H1 (cell line): ENCODE data around the gene C1orf146. TPM values are rescaled to one million over a fixed set of nuclear protein-coding genes. Genes with fewer than 3 reads are reported as not detected.

Experiments used
- CTCF ChIA-PET: fragments of 300-600 bp; sonication (Branson Sonifier 250); formaldehyde crosslinking; loops from one replicate; lab custom pipeline; 2021; ENCODE audit not compliant: partially characterized antibody; lab: Charles Lee
- POLR2A ChIA-PET: fragments of 300-600 bp; sonication (Branson Sonifier 250); formaldehyde crosslinking; loops from one replicate; lab custom pipeline; 2021; ENCODE audit warnings: inconsistent platforms; ENCODE audit not compliant: partially characterized antibody; lab: Charles Lee
- DNase-seq, 2 experiments: peaks; one replicate each; pipeline versions ENCODE4 v3.0.0 to v3.0.0-alpha.2; 2010 to 2022; ENCODE audit warnings: low spot score in 2 of 2, low read depth in 1 of 2, mixed read lengths in 1 of 2
- FAIRE-seq: peaks from 2 replicates; lab custom pipeline; 2011; peaks lifted over from hg19 to GRCh38; lab: Jason Lieb, UNC
- H2AFZ ChIP-seq: 2 replicates; pipeline ENCODE4 v1.8.1; 2012; ENCODE audit warnings: low read length, inconsistent platforms
- H2AK5ac ChIP-seq: 2 replicates; pipeline ENCODE4 v1.6.1; 2013; ENCODE audit warnings: low read depth, low read length
- H2BK120ac ChIP-seq: replicated peaks from 2 replicates; pipeline ENCODE3; 2013; ENCODE audit warnings: low read depth, low read length, inconsistent platforms
- H2BK12ac ChIP-seq: 2 replicates; pipeline ENCODE4 v1.6.1; 2013; ENCODE audit warnings: low read depth, low read length
- H2BK15ac ChIP-seq: 2 replicates; pipeline ENCODE4 v1.6.1; 2013; ENCODE audit warnings: low read length
- H2BK20ac ChIP-seq: 2 replicates; pipeline ENCODE4 v1.6.1; 2013; ENCODE audit warnings: low read length
- H2BK5ac ChIP-seq: 2 replicates; pipeline ENCODE4 v1.6.1; 2013; ENCODE audit warnings: low read depth, low read length
- H3K14ac ChIP-seq: 2 replicates; pipeline ENCODE4 v1.6.1; 2013; ENCODE audit warnings: inconsistent platforms; ENCODE audit not compliant: insufficient read length
- H3K18ac ChIP-seq: 2 replicates; pipeline ENCODE4 v1.6.1; 2013; ENCODE audit warnings: low read length; ENCODE audit errors: extremely low read depth
- H3K23ac ChIP-seq: 2 replicates; pipeline ENCODE4 v1.6.1; 2013; ENCODE audit warnings: inconsistent platforms; ENCODE audit not compliant: insufficient read length
- H3K23me2 ChIP-seq: 2 replicates; pipeline ENCODE4 v1.6.1; 2013; ENCODE audit warnings: low read depth, low read length
- H3K27ac ChIP-seq: 2 replicates; pipeline ENCODE4 v1.6.1; 2011; ENCODE audit warnings: low read depth, low read length, inconsistent platforms
- H3K27me3 ChIP-seq, 4 experiments: replicated peaks in 1 of 4; 1 replicate in 1 of 4; 2 replicates in 3 of 4; pipeline versions ENCODE4 v1.6.1 to v1.8.1; 2011 to 2013; ENCODE audit warnings: low read length in 3 of 4, mild to moderate bottlenecking in 3 of 4, inconsistent platforms in 2 of 4, mixed read lengths in 2 of 4, moderate library complexity in 1 of 4; ENCODE audit not compliant: control insufficient read depth in 3 of 4, insufficient read depth in 3 of 4; ENCODE audit errors: extremely low read depth in 1 of 4
- H3K36me3 ChIP-seq, 4 experiments: 2 replicates each; pipeline versions ENCODE4 v1.6.1 to v1.8.1; 2011 to 2013; ENCODE audit warnings: mild to moderate bottlenecking in 4 of 4, low read length in 3 of 4, moderate library complexity in 2 of 4, control low read depth in 1 of 4, inconsistent platforms in 1 of 4; ENCODE audit not compliant: insufficient read depth in 4 of 4, control insufficient read depth in 2 of 4
- H3K4ac ChIP-seq: replicated peaks from 2 replicates; pipeline ENCODE3; 2013; ENCODE audit warnings: low read length, low read depth, mixed read lengths, inconsistent platforms; ENCODE audit not compliant: insufficient read length
- H3K4me1 ChIP-seq, 4 experiments: replicated peaks in 1 of 4; 1 replicate in 1 of 4; 2 replicates in 3 of 4; pipeline versions ENCODE4 v1.6.1 to v1.8.1; 2011 to 2013; ENCODE audit warnings: low read length in 3 of 4, inconsistent platforms in 2 of 4, mixed read lengths in 1 of 4; ENCODE audit not compliant: insufficient read depth in 4 of 4, control insufficient read depth in 3 of 4
- H3K4me2 ChIP-seq, 2 experiments: 2 replicates each; pipeline versions ENCODE4 v1.6.1 to v1.8.1; 2011 to 2013; ENCODE audit warnings: low read depth in 2 of 2, low read length in 2 of 2, control low read depth in 1 of 2, inconsistent platforms in 1 of 2, mild to moderate bottlenecking in 1 of 2; ENCODE audit not compliant: insufficient read depth in 1 of 2
- H3K4me3 ChIP-seq, 4 experiments: fragments of 200-600, 300-600 bp in 1 of 4; sonication (generic), shearing (Covaris generic), sonication (Bioruptor Twin) in 1 of 4; 2 replicates each; pipeline versions ENCODE4 v1.5.1 to v1.8.1; 2011 to 2016; ENCODE audit warnings: low read length in 4 of 4, low read depth in 3 of 4, control low read depth in 2 of 4, inconsistent platforms in 2 of 4, mild to moderate bottlenecking in 2 of 4, mixed read lengths in 1 of 4, moderate library complexity in 1 of 4; ENCODE audit not compliant: insufficient read depth in 2 of 4; ENCODE audit errors: extremely low read depth in 1 of 4
- H3K56ac ChIP-seq: replicated peaks from 2 replicates; pipeline ENCODE3; 2013; ENCODE audit warnings: low read depth, mild to moderate bottlenecking, mixed read lengths, low read length, inconsistent platforms; ENCODE audit not compliant: insufficient read length
- H3K79me1 ChIP-seq: 2 replicates; pipeline ENCODE4 v1.6.1; 2013; ENCODE audit warnings: low read depth, low read length, control low read depth
- H3K79me2 ChIP-seq, 2 experiments: 2 replicates each; pipeline versions ENCODE4 v1.6.1 to v1.8.1; 2012 to 2013; ENCODE audit warnings: low read length in 2 of 2, mild to moderate bottlenecking in 2 of 2, inconsistent platforms in 1 of 2; ENCODE audit not compliant: insufficient read depth in 2 of 2, control insufficient read depth in 1 of 2
- H3K9ac ChIP-seq, 4 experiments: replicated peaks in 1 of 4; 1 replicate in 1 of 4; 2 replicates in 3 of 4; pipeline versions ENCODE4 v1.6.1 to v1.8.1; 2011 to 2013; ENCODE audit warnings: low read depth in 3 of 4, low read length in 3 of 4, control low read depth in 2 of 4, mild to moderate bottlenecking in 2 of 4, moderate library complexity in 2 of 4, inconsistent platforms in 1 of 4; ENCODE audit errors: extremely low read depth in 1 of 4
- H3K9me3 ChIP-seq, 2 experiments: 2 replicates each; pipeline versions ENCODE4 v1.6.1 to v1.8.1; 2012 to 2013; ENCODE audit warnings: mild to moderate bottlenecking in 2 of 2, moderate library complexity in 2 of 2, control low read depth in 1 of 2, inconsistent platforms in 1 of 2, low read depth in 1 of 2, low read length in 1 of 2, mixed read lengths in 1 of 2; ENCODE audit not compliant: insufficient read depth in 2 of 2
- H4K20me1 ChIP-seq, 2 experiments: replicated peaks in 1 of 2; 2 replicates each; pipeline versions ENCODE3 to v1.8.1; 2011 to 2013; ENCODE audit warnings: inconsistent platforms in 2 of 2, low read length in 2 of 2, mild to moderate bottlenecking in 1 of 2; ENCODE audit not compliant: insufficient read depth in 2 of 2, control insufficient read depth in 1 of 2
- H4K5ac ChIP-seq: 2 replicates; pipeline ENCODE4 v1.6.1; 2013; ENCODE audit warnings: low read length, low read depth, mixed read lengths, inconsistent platforms; ENCODE audit not compliant: insufficient read length
- H4K8ac ChIP-seq: 2 replicates; pipeline ENCODE4 v1.8.0; 2013; ENCODE audit warnings: mild to moderate bottlenecking, moderate library complexity, low read length, inconsistent platforms; ENCODE audit not compliant: insufficient read depth; ENCODE audit errors: extremely low read depth
- H4K91ac ChIP-seq: replicated peaks from 2 replicates; pipeline ENCODE3; 2013; ENCODE audit warnings: low read length, mixed read lengths, inconsistent platforms; ENCODE audit not compliant: insufficient read length
- CBX5 ChIP-seq: fragments of 300-800, 300-1000 bp; sonication (generic); IDR thresholded peaks from 2 replicates; pipeline ENCODE4 v1.7.1; 2016; ENCODE audit warnings: antibody characterized with exemption, low read length, low read depth
- CBX8 ChIP-seq: fragments of 300-800, 300-1000 bp; sonication (generic); IDR thresholded peaks from 2 replicates; pipeline ENCODE4 v1.7.1; 2016; ENCODE audit warnings: low read depth, low read length, borderline replicate concordance
- EGR1 ChIP-seq: IDR thresholded peaks from 2 replicates; pipeline ENCODE4 v1.6.1; 2011; ENCODE audit warnings: low read depth, low read length, borderline replicate concordance
- FOSL1 ChIP-seq: IDR thresholded peaks from 2 replicates; pipeline ENCODE4 v1.6.1; 2011; ENCODE audit warnings: mild to moderate bottlenecking, low read depth, low read length, moderate library complexity; ENCODE audit not compliant: insufficient read depth
- HDAC6 ChIP-seq: IDR thresholded peaks from one replicate; pipeline ENCODE4 v1.7.1; 2012; ENCODE audit warnings: low read depth, mild to moderate bottlenecking, inconsistent platforms, low read length, moderate library complexity
- JUND ChIP-seq: IDR thresholded peaks from 2 replicates; pipeline ENCODE4 v1.6.1; 2011; ENCODE audit warnings: mild to moderate bottlenecking, improper control_type of control experiment, low read length
- KDM5A ChIP-seq: fragments of 200-600 bp; IDR thresholded peaks from 2 replicates; pipeline ENCODE4 v1.7.1; 2012; ENCODE audit warnings: mild to moderate bottlenecking, low read length, inconsistent platforms, mixed read lengths
- MAFK ChIP-seq: IDR thresholded peaks from 2 replicates; pipeline ENCODE4 v1.6.1; 2012; ENCODE audit warnings: low read depth, mild to moderate bottlenecking, improper control_type of control experiment, low read length
- PHF8 ChIP-seq: fragments of 200-600 bp; sonication (generic); conservative IDR thresholded peaks from 2 replicates; pipeline ENCODE4 v1.7.1; 2012; ENCODE audit warnings: low read depth, mild to moderate bottlenecking, inconsistent platforms, low read length, moderate library complexity
- SIN3A ChIP-seq, 2 experiments: IDR thresholded peaks in 1 of 2; conservative IDR thresholded peaks in 1 of 2; 2 replicates each; pipeline ENCODE4 v1.6.1; 2011 to 2012; ENCODE audit warnings: low read length in 2 of 2, improper control_type of control experiment in 1 of 2, low read depth in 1 of 2, mild to moderate bottlenecking in 1 of 2
- SIRT6 ChIP-seq: IDR thresholded peaks from one replicate; pipeline ENCODE4 v1.7.1; 2012; ENCODE audit warnings: low read length, inconsistent platforms
- WGBS, 2 experiments: shearing (Covaris generic) in 1 of 2; methylation state at CpG; one replicate each; pipeline versions ENCODE4 v1.1.6 to v1.1.7; 2013 to 2015; ENCODE audit warnings: low lambda C conversion rate in 2 of 2, mixed read lengths in 2 of 2, inconsistent platforms in 1 of 2, low coverage in 1 of 2, missing lambda C conversion rate in 1 of 2; ENCODE audit not compliant: insufficient replicate concordance in 2 of 2, insufficient coverage in 1 of 2, insufficient read length in 1 of 2; ENCODE audit errors: extremely low coverage in 1 of 2, missing lambda C conversion rate in 1 of 2; 5-methylcytosine and 5-hydroxymethylcytosine counted together
- polyA plus RNA-seq, 7 experiments: library from polyadenylated mRNA; depleted of rRNA in 3 of 7; stranded (reverse) in 5 of 7; unstranded in 2 of 7; fragments of >200 nt in 5 of 7; fragments of 200-250 nt in 2 of 7; gene quantifications; 1 replicate in 5 of 7; 2 replicates in 1 of 7; 4 replicates in 1 of 7; pipeline versions ENCODE4 v1.2.1 to v1.2.3, GENCODE V29; 2011 to 2013; ENCODE audit warnings: missing spikeins in 2 of 7, mixed read lengths in 2 of 7
- total RNA-seq: library from RNA; stranded (reverse); fragmentation: NEBNext Ultra II Directional; extraction: Animal tissue kit (Norgen Biotek cat#: 25700); gene quantifications from 2 replicates; pipeline ENCODE4 v1.2.1, GENCODE V29; 2021
- TF ChIP-seq, protein P1 (sequence below): IDR thresholded peaks from 2 replicates; pipeline ENCODE4 v1.6.1; 2011; ENCODE audit warnings: low read length, improper control_type of control experiment
- TF ChIP-seq, protein P2 (sequence below): IDR thresholded peaks from 2 replicates; pipeline ENCODE4 v1.6.1; 2012; ENCODE audit warnings: inconsistent platforms

Gene C1orf146
- total and polyA plus RNA-seq, 2 of the 8 experiments (the other 6 are each of a cell fraction or from before 2014, with no cell fraction given) = not detected

DNA sequence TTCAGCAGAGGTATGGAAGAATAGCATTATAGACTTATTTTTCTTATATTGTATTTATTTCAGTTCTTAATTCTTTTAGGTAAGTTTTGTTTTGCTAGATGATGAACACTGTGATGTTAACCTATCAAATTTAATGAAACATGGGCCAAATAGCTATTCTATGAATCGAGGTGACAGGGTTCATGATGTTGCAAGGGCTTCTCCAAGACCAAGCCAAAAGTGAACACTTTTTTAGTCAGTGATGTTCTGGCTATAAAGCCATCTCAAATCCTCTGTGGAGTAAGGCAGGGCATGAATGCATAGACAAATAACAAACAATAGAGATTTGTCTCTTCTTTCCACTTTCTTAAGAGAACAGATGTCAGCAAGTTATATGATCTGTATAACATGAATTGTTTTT lies 26.7 kb downstream of the C1orf146 start:
- Histone ChIP-seq H2BK5ac (no peak overlapping the region), H2BK12ac (no peak overlapping the region), H3K79me2 (no peaks in the 10 kb centered on the region), H3K23ac (no peak overlapping the region), H3K14ac (no peak overlapping the region), H3K36me3 (peaks cover 0 to 19% (median 1%) of the 10 kb centered on the region in 4 experiments; a peak in 2 of 8 replicates), H2BK120ac (no peak overlapping the region), H4K91ac (no peak overlapping the region), H3K56ac (no peak overlapping the region), H3K4ac (no peak overlapping the region), H3K9me3 (no peaks in the 10 kb centered on the region), H4K20me1 (no peaks in the 10 kb centered on the region), H2BK15ac (no peak overlapping the region), H3K9ac (no peak overlapping the region), H3K27ac (no peak overlapping the region), H3K18ac (no peak overlapping the region), H3K79me1 (no peaks in the 10 kb centered on the region), H2BK20ac (no peak overlapping the region), H3K27me3 (no peaks in the 10 kb centered on the region), H4K8ac (no peak overlapping the region), H4K5ac (no peak overlapping the region), H3K4me1 (no peaks in the 10 kb centered on the region), H2AFZ (no peak overlapping the region), H2AK5ac (no peak overlapping the region), H3K23me2 (no peaks in the 10 kb centered on the region), H3K4me2 (no peak overlapping the region), H3K4me3 (no peak overlapping the region)
- ChIA-PET POLR2A (no interaction called here), CTCF (no interaction called here)
- DNase-seq (no peak), FAIRE-seq (no peak)
- 84% methylated on average over 1 of the region's 1 CpG; no CpG with 5 or more reads in 1 of the 2 experiments for WGBS, 2 experiments
- TF ChIP-seq, protein P1, sequence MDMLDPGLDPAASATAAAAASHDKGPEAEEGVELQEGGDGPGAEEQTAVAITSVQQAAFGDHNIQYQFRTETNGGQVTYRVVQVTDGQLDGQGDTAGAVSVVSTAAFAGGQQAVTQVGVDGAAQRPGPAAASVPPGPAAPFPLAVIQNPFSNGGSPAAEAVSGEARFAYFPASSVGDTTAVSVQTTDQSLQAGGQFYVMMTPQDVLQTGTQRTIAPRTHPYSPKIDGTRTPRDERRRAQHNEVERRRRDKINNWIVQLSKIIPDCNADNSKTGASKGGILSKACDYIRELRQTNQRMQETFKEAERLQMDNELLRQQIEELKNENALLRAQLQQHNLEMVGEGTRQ = no peak
- TF ChIP-seq JUND = no peak
- no peak for TF ChIP-seq SIN3A (conservative IDR thresholded peaks at IDR 0.05 in 1 of 2, IDR thresholded peaks at IDR 0.05 in 1 of 2; ENCODE audit: low read depth in 1 of 2, low read length in 2 of 2)
- no peak for TF ChIP-seq MAFK
- no peak for TF ChIP-seq FOSL1
- TF ChIP-seq, protein P2, sequence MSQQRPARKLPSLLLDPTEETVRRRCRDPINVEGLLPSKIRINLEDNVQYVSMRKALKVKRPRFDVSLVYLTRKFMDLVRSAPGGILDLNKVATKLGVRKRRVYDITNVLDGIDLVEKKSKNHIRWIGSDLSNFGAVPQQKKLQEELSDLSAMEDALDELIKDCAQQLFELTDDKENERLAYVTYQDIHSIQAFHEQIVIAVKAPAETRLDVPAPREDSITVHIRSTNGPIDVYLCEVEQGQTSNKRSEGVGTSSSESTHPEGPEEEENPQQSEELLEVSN = no peak
- no peak for TF ChIP-seq HDAC6
- no peak for TF ChIP-seq EGR1
- no peak for TF ChIP-seq CBX5
- TF ChIP-seq KDM5A = no peak
- no peak for TF ChIP-seq CBX8
- no peak for TF ChIP-seq SIRT6
- TF ChIP-seq PHF8 = no peak
